Esophagus squamous epithelium (tissue), 5 donors: ENCODE results near the gene NAB2. TPM values are rescaled to one million over a fixed set of nuclear protein-coding genes. Genes with fewer than 3 reads are reported as not detected.

Source experiments
- DNase-seq: peaks from one replicate; lab custom pipeline; 2025; lab: John Stamatoyannopoulos, UW
- H3K27ac ChIP-seq, 4 donors: fragments of 200-600 bp; sonication (generic); one replicate each; pipeline ENCODE4 v1.5.1; 2016 to 2019; ENCODE audit warnings: mild to moderate bottlenecking in 1 of 4
- H3K27me3 ChIP-seq, 4 donors: fragments of 200-600 bp; sonication (generic); 1 replicate in 3 of 4; 2 replicates in 1 of 4; pipeline versions ENCODE4 v1.5.1 to v1.6.0; 2017 to 2021; ENCODE audit warnings: antibody characterized with exemption in 1 of 4
- H3K36me3 ChIP-seq, 3 donors: fragments of 200-600 bp; sonication (generic); one replicate each; pipeline ENCODE4 v1.5.1; 2016 to 2019
- H3K4me1 ChIP-seq, 3 donors: fragments of 200-600 bp; sonication (generic); one replicate each; pipeline ENCODE4 v1.5.1; 2017 to 2019
- H3K4me3 ChIP-seq, 4 donors: fragments of 200-600 bp; sonication (generic); 1 replicate in 3 of 4; 2 replicates in 1 of 4; pipeline ENCODE4 v1.5.1; 2016 to 2019; ENCODE audit warnings: mild to moderate bottlenecking in 2 of 4, moderate library complexity in 1 of 4
- H3K9me3 ChIP-seq, 3 donors: fragments of 200-600 bp; sonication (generic); one replicate each; pipeline ENCODE4 v1.5.1; 2016 to 2019
- CTCF ChIP-seq, 6 experiments: fragments of 450-650 bp in 4 of 6; fragments of 200-600 bp in 2 of 6; sonication (generic) in 2 of 6; IDR thresholded peaks; one replicate each; pipeline ENCODE4 v1.5.1; 2016 to 2019; ENCODE audit warnings: antibody characterized with exemption in 6 of 6, mild to moderate bottlenecking in 4 of 6, moderate library complexity in 4 of 6
- POLR2A ChIP-seq, 4 donors: fragments of 450-650 bp; IDR thresholded peaks; one replicate each; pipeline ENCODE4 v1.6.1; 2017; ENCODE audit warnings: antibody characterized with exemption in 4 of 4, mild to moderate bottlenecking in 4 of 4, moderate library complexity in 3 of 4
- WGBS, 2 donors: methylation state at CpG; one replicate each; pipeline ENCODE4 v1.1.5; 2018; 5-methylcytosine and 5-hydroxymethylcytosine counted together
- intact Hi-C: fragments of 100-400 bp; cut with DNase I; formaldehyde crosslinking; loops from one replicate; pipeline ENCODE4 v1.15.0; 2022
- total RNA-seq, 4 donors: library from RNA; depleted of rRNA; stranded (reverse); fragments of >200 nt; gene quantifications; one replicate each; pipeline ENCODE4 v1.1.0, GENCODE V29; 2016
- donor health status: DM: yes; HTN: yes; CAD: no.

Gene NAB2
- total RNA-seq, 4 donors from 2014 or later, result 9.1 to 25.2 (median 13.3) TPM

- DNase-seq, result no peak
- intact Hi-C loops, result no loop called here
- TF ChIP-seq CTCF (IDR thresholded peaks at IDR 0.05) (no peak), POLR2A (IDR thresholded peaks at IDR 0.05) (no peak)
- 80 to 84% methylated on average over 6 to 7 of the region's 7 CpGs for WGBS, 2 donors
- Histone ChIP-seq H3K4me1 (peaks cover 17 to 64% (median 23%) of the 10 kb centered on the region in 3 donors), H3K27me3 (no peaks in the 10 kb centered on the region), H3K36me3 (peaks cover 20 to 96% (median 37%) of the 10 kb centered on the region in 3 donors), H3K4me3 (no peak overlapping the region), H3K9me3 (no peaks in the 10 kb centered on the region), H3K27ac (no peak overlapping the region)
Observed at GRCh38 chr12:57103856-57104255, 14.9 kb downstream of the NAB2 start.

- intact Hi-C loops, result no loop called here
- H3K27me3 ChIP-seq, result no peaks in the 10 kb centered on the region
- H3K4me3 ChIP-seq, result no peak overlapping the region
- H3K4me1 ChIP-seq, result peaks cover 20 to 64% (median 26%) of the 10 kb centered on the region in 3 donors
- H3K9me3 ChIP-seq, result no peaks in the 10 kb centered on the region
- no peak for DNase-seq
- H3K27ac ChIP-seq, result no peak overlapping the region
- peaks cover 20 to 96% (median 34%) of the 10 kb centered on the region in 3 donors for H3K36me3 ChIP-seq
- WGBS, 2 donors, result 90 to 93% methylated on average over 10 of the region's 12 CpGs
- TF ChIP-seq CTCF (IDR thresholded peaks at IDR 0.05) (no peak), POLR2A (IDR thresholded peaks at IDR 0.05) (no peak)
Observed at GRCh38 chr12:57104292-57104910, 15.5 kb downstream of the NAB2 start.

DNA sequence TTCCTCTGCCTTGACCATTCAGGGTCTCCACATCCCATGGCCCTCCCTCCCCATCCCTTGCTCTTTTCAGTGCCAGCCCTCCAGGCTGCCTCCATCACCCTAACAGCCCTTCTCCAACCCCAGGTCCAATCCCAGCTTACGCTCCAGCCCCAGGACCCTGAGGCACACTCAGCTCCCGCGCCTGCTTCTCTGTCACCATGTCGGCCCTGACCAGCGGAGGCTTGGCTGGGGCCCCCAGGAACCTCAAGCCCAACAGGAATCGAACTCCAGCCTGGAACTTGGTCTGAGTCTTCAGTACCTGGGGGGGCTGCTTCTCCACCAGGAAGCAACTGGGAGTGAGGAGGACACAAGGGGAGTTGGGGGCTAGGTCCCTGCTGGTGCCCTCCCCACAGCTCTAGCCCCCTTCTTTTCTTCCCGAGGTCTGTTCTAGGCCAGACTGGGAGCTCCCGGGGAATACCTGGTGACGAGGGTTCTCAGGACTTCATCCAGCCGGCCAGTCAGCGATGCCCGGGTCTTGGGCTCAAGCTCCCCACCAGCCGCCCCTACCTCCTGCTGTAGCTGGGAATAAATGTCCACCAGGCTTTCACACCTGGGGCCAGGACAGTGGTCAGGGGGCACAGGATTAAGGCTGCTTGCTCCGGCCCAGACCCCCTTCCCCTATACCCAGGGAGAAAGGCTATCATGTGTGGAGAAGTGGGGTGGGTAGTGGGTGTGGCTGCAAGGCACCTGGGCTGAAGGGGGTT lies 16.3 kb downstream of the NAB2 start:
- H3K4me1 ChIP-seq, result peaks cover 26 to 64% (median 28%) of the 10 kb centered on the region in 3 donors
- no peaks in the 10 kb centered on the region for H3K27me3 ChIP-seq
- TF ChIP-seq POLR2A (IDR thresholded peaks at IDR 0.05), result no peak
- TF ChIP-seq CTCF (IDR thresholded peaks at IDR 0.05), result no peak
- DNase-seq, result no peak
- H3K36me3 ChIP-seq, result peaks cover 20 to 89% (median 30%) of the 10 kb centered on the region in 3 donors
- intact Hi-C loops, result no loop called here
- H3K4me3 ChIP-seq, result no peak overlapping the region
- no peak overlapping the region for H3K27ac ChIP-seq
- H3K9me3 ChIP-seq, result no peaks in the 10 kb centered on the region
- 96% methylated on average over 4 to 8 of the region's 14 CpGs for WGBS, 2 donors

DNA sequence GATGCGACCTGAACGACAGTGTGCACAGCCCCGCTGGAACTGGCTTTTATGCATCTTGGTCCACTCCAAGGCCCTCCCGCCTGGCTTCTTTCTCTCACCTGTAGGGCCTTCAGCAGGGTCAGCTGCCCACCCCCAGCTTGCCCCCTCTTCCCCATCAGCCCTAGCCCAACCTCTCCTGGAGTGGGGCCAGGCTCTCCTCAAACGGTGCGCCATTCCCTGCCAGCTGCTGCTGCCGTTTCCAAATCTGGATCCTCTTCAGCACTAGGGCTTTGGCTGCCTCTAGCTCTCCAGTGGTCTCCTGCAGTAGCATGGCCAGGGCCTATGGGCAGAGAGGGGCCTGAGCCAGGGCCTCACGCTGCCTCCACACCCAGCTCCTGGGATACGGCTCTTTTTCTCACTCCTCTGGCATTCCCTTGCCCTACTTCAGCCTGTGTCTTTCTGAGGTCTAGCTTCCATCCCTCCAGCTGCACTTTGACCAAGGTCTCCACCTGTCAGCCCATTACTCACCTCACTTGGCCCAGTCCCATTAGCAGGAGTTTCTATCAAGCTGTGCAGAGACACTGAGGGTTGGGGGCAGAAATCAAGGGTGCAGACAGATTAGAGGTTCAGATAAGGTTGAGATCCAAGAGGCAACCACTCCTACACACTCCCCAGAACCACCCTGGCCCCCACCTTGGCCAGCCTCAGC lies 17.3 kb downstream of the NAB2 start:
- Histone ChIP-seq H3K27me3 (no peaks in the 10 kb centered on the region), H3K27ac (no peak overlapping the region), H3K36me3 (peaks cover 20 to 82% (median 30%) of the 10 kb centered on the region in 3 donors), H3K4me3 (no peak overlapping the region), H3K4me1 (peaks cover 25 to 56% (median 28%) of the 10 kb centered on the region in 3 donors), H3K9me3 (no peaks in the 10 kb centered on the region)
- intact Hi-C loops, result no loop called here
- WGBS, 2 donors, result 70 to 82% methylated on average over 9 of the region's 9 CpGs
- no peak for DNase-seq
- TF ChIP-seq CTCF (IDR thresholded peaks at IDR 0.05), result no peak
- TF ChIP-seq POLR2A (IDR thresholded peaks at IDR 0.05), result no peak
